ENCODE measurements around the gene OXNAD1.

DNA sequence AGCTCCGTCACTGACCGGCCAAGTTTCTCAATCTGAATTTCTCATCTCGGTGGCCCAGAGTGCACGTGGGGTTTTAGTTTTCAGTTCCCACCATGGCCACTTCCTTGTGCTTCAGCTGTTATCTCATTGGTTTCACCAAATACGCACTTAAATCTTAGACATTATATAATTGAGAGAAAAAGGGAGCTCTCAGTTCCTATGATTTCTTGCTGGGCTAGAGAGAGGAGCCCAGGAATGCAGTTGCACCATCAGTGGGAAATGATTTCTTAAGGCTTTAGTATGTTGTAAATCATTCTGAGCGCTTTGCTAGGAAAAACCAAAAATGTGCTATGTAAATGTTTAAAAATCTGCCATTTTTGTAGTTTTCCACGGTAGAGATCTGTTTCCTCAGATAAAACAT is 53.2 kb downstream of the OXNAD1 start:
- no peak for TF ChIP-seq ZNF7 (CRISPR knock-in tag; IDR thresholded peaks at IDR 0.05)
- no peak for TF ChIP-seq PTBP1 (IDR thresholded peaks at IDR 0.05; ENCODE audit: low read depth, low read length, poor library complexity, severe bottlenecking)
- TF ChIP-seq, protein P1, sequence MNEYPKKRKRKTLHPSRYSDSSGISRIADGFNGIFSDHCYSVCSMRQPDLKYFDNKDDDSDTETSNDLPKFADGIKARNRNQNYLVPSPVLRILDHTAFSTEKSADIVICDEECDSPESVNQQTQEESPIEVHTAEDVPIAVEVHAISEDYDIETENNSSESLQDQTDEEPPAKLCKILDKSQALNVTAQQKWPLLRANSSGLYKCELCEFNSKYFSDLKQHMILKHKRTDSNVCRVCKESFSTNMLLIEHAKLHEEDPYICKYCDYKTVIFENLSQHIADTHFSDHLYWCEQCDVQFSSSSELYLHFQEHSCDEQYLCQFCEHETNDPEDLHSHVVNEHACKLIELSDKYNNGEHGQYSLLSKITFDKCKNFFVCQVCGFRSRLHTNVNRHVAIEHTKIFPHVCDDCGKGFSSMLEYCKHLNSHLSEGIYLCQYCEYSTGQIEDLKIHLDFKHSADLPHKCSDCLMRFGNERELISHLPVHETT (CRISPR knock-in tag; conservative IDR thresholded peaks at IDR 0.05), result no peak
- TF ChIP-seq, protein P2, sequence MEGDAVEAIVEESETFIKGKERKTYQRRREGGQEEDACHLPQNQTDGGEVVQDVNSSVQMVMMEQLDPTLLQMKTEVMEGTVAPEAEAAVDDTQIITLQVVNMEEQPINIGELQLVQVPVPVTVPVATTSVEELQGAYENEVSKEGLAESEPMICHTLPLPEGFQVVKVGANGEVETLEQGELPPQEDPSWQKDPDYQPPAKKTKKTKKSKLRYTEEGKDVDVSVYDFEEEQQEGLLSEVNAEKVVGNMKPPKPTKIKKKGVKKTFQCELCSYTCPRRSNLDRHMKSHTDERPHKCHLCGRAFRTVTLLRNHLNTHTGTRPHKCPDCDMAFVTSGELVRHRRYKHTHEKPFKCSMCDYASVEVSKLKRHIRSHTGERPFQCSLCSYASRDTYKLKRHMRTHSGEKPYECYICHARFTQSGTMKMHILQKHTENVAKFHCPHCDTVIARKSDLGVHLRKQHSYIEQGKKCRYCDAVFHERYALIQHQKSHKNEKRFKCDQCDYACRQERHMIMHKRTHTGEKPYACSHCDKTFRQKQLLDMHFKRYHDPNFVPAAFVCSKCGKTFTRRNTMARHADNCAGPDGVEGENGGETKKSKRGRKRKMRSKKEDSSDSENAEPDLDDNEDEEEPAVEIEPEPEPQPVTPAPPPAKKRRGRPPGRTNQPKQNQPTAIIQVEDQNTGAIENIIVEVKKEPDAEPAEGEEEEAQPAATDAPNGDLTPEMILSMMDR (CRISPR knock-in tag; IDR thresholded peaks at IDR 0.05), result no peak
- TF ChIP-seq TOE1 (CRISPR knock-in tag; IDR thresholded peaks at IDR 0.05), result no peak
- TF ChIP-seq, protein P3, sequence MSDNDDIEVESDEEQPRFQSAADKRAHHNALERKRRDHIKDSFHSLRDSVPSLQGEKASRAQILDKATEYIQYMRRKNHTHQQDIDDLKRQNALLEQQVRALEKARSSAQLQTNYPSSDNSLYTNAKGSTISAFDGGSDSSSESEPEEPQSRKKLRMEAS (IDR thresholded peaks at IDR 0.05), result no peak
- TF ChIP-seq, protein P4, sequence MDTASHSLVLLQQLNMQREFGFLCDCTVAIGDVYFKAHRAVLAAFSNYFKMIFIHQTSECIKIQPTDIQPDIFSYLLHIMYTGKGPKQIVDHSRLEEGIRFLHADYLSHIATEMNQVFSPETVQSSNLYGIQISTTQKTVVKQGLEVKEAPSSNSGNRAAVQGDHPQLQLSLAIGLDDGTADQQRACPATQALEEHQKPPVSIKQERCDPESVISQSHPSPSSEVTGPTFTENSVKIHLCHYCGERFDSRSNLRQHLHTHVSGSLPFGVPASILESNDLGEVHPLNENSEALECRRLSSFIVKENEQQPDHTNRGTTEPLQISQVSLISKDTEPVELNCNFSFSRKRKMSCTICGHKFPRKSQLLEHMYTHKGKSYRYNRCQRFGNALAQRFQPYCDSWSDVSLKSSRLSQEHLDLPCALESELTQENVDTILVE (CRISPR knock-in tag; IDR thresholded peaks at IDR 0.05), result no peak
- no peak for TF ChIP-seq POLR2A (IDR thresholded peaks at IDR 0.05; ENCODE audit: insufficient read depth in 1 of 2, low read depth in 2 of 2, low read length in 2 of 2)
- TF ChIP-seq SMARCE1 (IDR thresholded peaks at IDR 0.05; ENCODE audit: borderline replicate concordance), result no peak
- no peak for TF ChIP-seq BHLHE40 (IDR thresholded peaks at IDR 0.05; ENCODE audit: low read length)
- TF ChIP-seq ZNF160 (CRISPR knock-in tag; IDR thresholded peaks at IDR 0.05), result no peak
- TF ChIP-seq SNAPC2 (CRISPR knock-in tag; IDR thresholded peaks at IDR 0.05), result no peak
- TF ChIP-seq ETV6 (CRISPR knock-in tag; conservative IDR thresholded peaks at IDR 0.05), result no peak
- no peak for TF ChIP-seq ZNF263 (CRISPR knock-in tag; IDR thresholded peaks at IDR 0.05)

Data from HepG2 (cell line).